Astrocyte (in vitro differentiated cells and primary cell): ENCODE data around the gene NAV2.

Experiments
- CTCF ChIP-seq: IDR thresholded peaks from 2 replicates; pipeline ENCODE4 v1.5.1; 2011; ENCODE audit warnings: low read depth, mild to moderate bottlenecking, inconsistent platforms, low read length, moderate library complexity; ENCODE audit not compliant: insufficient read depth
- EZH2 ChIP-seq: IDR thresholded peaks from 2 replicates; pipeline ENCODE4 v1.6.1; 2012; ENCODE audit warnings: mild to moderate bottlenecking, low read length, inconsistent platforms; ENCODE audit not compliant: insufficient read depth

GRCh38 chr11:19873730-19874129 is 161.1 kb downstream of the NAV2 start:
- no peak for TF ChIP-seq EZH2
- no peak for TF ChIP-seq CTCF
